ENCODE data around the gene LUZP1.
"Not testable (repeated sequence)": the region's sequence is repeated elsewhere in the genome, so short reads cannot be mapped to it uniquely, and the experiment has no call there.

The LUZP1 gene

DNA sequence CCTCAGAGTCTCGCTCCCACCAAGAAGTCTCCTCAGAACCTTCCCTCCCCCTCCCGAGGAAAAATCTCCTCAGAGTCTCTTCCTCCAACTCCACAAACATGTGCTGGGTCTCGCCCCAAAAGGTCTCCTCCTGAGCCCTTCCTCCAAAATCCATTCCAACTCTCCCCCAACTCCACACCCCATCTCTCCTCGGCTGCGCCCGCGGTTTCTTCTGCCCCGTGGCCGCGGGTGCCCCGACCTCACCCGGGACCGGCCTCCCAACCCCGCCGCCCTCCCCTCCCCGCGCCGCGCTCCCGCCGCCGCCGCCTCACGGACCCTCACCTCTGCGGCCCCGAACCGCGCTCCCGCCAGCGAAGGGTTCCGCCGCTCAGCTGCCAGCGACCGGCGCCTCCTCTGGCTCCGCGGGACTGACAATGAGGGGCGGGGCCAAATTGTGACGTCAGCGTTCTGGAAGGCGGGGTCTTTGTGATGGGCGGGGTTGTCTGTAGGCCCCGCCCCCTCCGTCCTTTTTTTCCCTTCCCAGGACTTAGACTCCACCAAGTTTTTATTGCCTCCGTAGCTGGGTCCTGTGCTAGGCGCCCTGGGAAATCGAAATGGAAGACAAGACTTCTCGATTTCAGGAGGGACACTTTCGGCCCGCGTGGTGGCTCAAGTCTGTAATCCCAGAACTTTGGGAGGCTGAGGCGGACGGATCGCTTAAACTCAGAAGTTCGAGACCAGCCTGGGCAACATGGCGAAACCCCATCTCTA lies at the start of gene LUZP1:
Gene LUZP1, minus strand, starts transcription at position 412 of the 750 bp plus-strand sequence.
- peak within 1 kb of the TSS; percentile 94 for H3K27ac Mint-ChIP-seq
- peak within 1 kb of the TSS; percentile 97 for H3K4me3 Mint-ChIP-seq
- peaks cover 41% of the 10 kb centered on the region for H3K4me1 Mint-ChIP-seq (ENCODE audit: low read depth)
- H3K27me3 Mint-ChIP-seq, result no peaks in the 10 kb centered on the region
- no peaks in the 10 kb centered on the region for H3K9me3 Mint-ChIP-seq
- peaks cover 5% of the 10 kb centered on the region for H3K36me3 Mint-ChIP-seq (ENCODE audit: low read depth)
- peak; percentile 90 for DNase-seq

DNA sequence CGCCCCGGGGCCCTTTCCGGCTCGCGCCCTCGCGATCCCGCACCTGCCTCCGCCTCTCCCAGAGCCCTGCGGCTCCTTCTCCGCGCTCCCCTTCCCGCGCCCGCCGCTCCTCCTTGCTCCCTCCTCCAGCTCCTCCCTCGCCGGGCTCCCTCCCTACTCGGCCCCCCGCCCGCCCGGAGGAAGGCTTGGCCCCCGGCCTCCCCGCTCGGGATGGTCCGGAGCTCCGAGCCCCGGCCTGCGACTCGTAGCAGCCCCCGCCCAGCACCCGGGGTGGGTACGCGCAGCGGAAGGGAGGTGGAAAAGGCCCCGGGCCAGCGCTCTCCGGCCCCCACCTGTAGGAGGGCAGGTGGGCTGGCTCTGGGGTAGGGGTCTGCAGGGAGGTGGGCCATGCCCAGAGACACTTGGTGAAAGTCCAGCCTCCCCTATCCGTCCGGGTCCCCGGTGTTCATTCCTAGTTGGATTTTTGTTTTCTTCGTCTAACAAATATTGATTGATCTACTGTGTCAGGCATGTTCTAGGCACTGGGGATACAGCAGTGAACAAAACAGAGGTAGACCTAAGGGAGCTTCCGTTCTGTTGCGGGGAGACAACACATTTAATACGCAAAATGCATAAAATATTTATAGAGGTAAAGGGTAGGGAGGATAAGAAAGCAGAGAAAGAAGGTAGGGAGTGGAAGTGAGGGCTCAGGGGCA lies 48.9 kb upstream of the LUZP1 start, which contains the start of gene HTR1D:
Gene HTR1D, minus strand, starts transcription at position 82 of the 695 bp plus-strand sequence. CDS start 23,283 bp downstream, outside the sequence.
- Mint-ChIP-seq H3K27me3 (peaks cover 64% of the 10 kb centered on the region), H3K36me3 (ENCODE audit: low read depth) (no peaks in the 10 kb centered on the region)

DNA sequence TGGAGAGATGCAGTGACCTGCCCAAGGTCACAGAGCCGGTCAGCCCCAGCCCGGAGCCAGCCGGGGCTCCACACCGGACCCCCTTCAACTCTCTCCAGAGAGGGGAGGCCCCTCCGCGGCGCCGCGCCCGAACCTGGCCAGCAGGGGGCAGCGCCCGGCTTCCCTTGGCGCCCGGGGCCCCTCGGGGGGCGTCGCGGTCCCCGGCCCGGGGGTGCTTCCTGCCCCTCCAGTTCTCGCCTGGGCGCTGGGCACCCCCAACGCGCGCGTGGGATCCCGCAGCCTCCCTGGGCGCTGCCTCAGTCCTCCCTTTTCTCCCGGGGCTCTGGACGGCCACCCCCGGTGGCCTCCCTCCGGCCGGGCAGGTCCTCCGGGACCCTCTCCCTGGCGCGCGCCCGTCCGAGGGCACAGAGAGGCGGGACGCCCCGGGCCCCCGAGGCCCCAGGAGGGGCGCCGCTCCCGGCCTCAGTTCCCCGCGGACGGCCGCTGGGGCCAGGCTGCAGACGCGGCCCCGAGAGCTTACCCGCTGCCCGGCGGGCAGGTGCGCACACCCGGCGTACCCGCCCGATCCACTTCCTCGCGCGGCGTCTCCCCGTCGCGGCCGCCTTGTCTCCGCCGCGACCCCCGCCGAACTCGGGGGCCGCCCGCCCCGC lies 48.2 kb upstream of the LUZP1 start:
- H3K27ac Mint-ChIP-seq, result no peak overlapping the region
- peaks cover 70% of the 10 kb centered on the region for H3K27me3 Mint-ChIP-seq
- no peaks in the 10 kb centered on the region for H3K9me3 Mint-ChIP-seq
- H3K4me1 Mint-ChIP-seq (ENCODE audit: low read depth), result peaks cover 4% of the 10 kb centered on the region
- peak; percentile 63 for DNase-seq
- H3K36me3 Mint-ChIP-seq (ENCODE audit: low read depth), result no peaks in the 10 kb centered on the region
- H3K4me3 Mint-ChIP-seq, result peak overlapping the region; percentile 5

More for the DNA sequence above, 48.9 kb upstream of the LUZP1 start, which contains the start of gene HTR1D:
- Mint-ChIP-seq H3K4me1 (ENCODE audit: low read depth) (peaks cover 4% of the 10 kb centered on the region), H3K9me3 (no peaks in the 10 kb centered on the region), H3K27ac (no peak within 1 kb of the TSS), H3K4me3 (peak within 1 kb of the TSS; percentile 5)
- DNase-seq, result peak; percentile 43

DNA sequence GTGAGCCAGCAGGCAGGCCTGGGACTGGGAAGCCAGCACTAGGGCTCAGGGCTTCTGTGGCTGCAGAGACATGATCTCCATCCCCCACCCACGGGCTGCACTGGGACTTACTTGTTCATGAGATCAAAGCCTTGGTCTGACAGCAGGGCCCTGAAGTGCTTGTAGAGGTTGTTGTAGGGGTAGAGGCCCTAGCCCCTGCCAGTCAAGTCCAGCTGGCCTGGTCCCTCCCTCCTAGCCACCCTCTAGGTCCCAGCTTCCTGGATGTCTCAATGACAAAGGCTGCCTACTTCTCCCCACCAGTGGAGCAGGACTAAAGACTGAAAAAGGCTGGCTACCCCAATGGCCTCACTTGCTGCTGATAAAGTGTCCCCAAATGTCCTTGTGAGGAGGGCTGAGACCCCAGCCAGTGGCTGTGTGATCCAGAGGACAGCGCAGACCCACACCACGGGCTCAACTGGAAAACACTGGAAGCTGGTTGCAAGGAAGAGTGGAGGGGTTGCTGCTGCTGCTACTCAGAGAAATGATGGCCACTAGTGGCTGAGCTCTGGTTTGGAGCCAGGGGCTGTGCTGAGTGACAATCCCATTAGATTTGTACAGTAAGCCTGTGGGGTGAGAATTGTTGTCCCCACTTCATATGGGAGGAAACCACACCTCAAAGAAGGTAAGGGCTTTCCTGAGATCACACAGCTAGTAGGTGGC lies 47.2 kb upstream of the LUZP1 start:
- Mint-ChIP-seq H3K27ac (no peak overlapping the region), H3K4me3 (no peak overlapping the region), H3K27me3 (peaks cover 77% of the 10 kb centered on the region), H3K9me3 (no peaks in the 10 kb centered on the region), H3K36me3 (ENCODE audit: low read depth) (no peaks in the 10 kb centered on the region), H3K4me1 (ENCODE audit: low read depth) (peaks cover 5% of the 10 kb centered on the region)
- DNase-seq, result no peak

DNA sequence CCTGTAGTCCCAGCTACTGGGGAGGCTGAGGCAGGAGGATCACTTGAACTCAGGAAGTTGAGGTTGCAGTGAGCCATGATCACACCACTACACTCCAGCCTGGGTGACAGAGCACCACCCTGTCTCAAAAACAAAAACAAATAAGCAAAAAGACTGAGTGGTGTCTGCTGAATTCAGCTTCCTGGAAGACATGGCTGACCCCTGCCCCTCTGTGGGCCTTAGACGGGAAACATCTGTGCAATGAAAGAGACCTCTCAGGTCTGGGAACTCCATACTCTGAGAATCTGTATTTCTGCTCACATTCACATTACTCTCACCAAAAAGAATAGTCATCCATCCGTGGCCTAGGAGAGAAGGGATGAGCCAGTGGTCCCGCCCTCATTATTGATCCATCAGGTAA lies 46.6 kb upstream of the LUZP1 start:
- H3K27ac Mint-ChIP-seq, result no peak overlapping the region
- H3K27me3 Mint-ChIP-seq, result peaks cover 75% of the 10 kb centered on the region
- DNase-seq, result no peak
- peaks cover 5% of the 10 kb centered on the region for H3K4me1 Mint-ChIP-seq (ENCODE audit: low read depth)
- no peaks in the 10 kb centered on the region for H3K9me3 Mint-ChIP-seq
- H3K4me3 Mint-ChIP-seq, result no peak overlapping the region
- H3K36me3 Mint-ChIP-seq (ENCODE audit: low read depth), result no peaks in the 10 kb centered on the region

DNA sequence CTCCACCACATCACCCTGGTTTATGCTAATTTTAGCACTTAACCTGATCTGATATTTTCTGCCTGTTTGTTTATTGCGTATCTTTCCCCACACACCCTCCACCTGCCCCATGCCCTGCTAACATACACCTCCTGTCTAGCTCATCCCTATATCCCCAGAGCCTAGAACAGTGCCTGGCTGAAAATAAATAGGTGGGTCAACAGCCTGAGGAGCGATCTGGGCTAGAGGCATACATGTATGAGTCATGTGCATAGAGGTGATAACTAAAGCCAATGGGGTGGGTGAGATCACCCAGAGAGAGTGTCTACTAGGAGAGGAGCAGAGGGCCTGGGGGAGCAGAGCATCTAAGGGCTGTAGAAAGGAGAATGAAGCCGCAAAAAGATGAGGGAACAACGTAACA lies 46.0 kb upstream of the LUZP1 start:
- Mint-ChIP-seq H3K27ac (no peak overlapping the region), H3K4me1 (ENCODE audit: low read depth) (peaks cover 5% of the 10 kb centered on the region), H3K4me3 (no peak overlapping the region), H3K9me3 (no peaks in the 10 kb centered on the region), H3K36me3 (ENCODE audit: low read depth) (no peaks in the 10 kb centered on the region), H3K27me3 (peaks cover 75% of the 10 kb centered on the region)
- no peak for DNase-seq

DNA sequence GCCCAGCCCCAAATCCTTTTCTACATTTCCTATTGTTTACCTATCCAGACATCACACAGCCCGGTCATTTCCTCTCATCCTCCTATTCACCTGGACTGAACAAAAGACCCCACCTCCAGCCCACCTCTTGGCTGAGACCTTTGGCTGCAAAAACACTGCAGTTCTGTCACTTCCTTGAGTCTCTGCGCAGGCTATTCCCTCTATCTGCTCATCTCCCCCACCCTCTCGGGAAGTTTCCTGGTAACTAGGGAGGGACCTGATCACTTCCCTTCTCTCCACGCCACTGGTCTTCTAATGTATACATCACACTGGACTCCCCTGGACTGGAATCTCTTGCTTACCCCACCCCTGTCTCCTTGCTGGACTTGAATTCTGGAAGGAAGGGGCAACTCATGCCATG lies 43.3 kb upstream of the LUZP1 start:
- Mint-ChIP-seq H3K36me3 (ENCODE audit: low read depth) (no peaks in the 10 kb centered on the region), H3K9me3 (no peaks in the 10 kb centered on the region), H3K27me3 (peaks cover 54% of the 10 kb centered on the region), H3K4me1 (ENCODE audit: low read depth) (peaks cover 2% of the 10 kb centered on the region), H3K27ac (no peak overlapping the region), H3K4me3 (no peak overlapping the region)
- no peak for DNase-seq

DNA sequence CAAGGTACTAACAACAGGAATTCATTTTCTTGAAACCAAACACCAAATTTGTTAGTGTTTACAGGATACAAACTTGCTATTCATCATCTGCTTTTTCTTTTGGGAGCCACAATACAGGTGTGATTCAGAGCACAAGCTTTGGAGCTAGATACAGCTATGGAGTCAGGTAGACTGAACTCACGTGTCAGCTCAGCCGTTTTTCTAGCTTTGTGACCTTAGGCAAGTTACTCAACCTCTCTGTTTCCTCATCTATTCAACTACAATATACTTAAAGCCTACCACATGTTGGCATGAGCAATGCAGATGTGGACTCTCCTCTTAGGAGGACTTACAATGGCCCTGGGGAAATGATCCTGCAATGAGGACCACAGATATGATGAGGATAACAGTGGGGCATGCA lies 42.3 kb upstream of the LUZP1 start:
- no peaks in the 10 kb centered on the region for H3K9me3 Mint-ChIP-seq
- no peaks in the 10 kb centered on the region for H3K36me3 Mint-ChIP-seq (ENCODE audit: low read depth)
- peaks cover 53% of the 10 kb centered on the region for H3K27me3 Mint-ChIP-seq
- no peak overlapping the region for H3K4me3 Mint-ChIP-seq
- DNase-seq, result no peak
- H3K27ac Mint-ChIP-seq, result no peak overlapping the region
- H3K4me1 Mint-ChIP-seq (ENCODE audit: low read depth), result peaks cover 2% of the 10 kb centered on the region

DNA sequence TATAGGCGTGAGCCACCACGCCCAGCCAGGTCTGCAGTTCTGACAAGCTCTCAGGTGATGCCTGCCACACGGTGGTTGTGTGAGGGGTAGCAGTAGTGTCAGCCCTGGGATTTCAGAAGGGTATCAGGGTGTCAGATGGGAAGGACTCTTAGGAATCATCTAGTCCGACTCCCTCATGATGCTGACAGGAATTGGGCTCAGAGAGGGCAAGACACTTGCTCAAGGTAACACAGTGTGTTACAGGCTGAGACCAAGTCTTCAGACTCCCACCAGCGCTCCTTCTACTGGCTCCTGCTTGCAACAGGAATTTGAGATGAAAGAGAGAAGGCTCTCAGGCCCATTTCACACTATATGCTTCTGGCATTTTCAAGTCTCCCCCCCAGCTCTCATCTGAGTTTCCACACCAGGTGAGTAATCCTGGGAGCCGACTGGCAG lies 41.7 kb upstream of the LUZP1 start:
- DNase-seq, result no peak
- H3K36me3 Mint-ChIP-seq (ENCODE audit: low read depth), result no peaks in the 10 kb centered on the region
- H3K27ac Mint-ChIP-seq, result no peak overlapping the region
- no peak overlapping the region for H3K4me3 Mint-ChIP-seq
- peaks cover 51% of the 10 kb centered on the region for H3K27me3 Mint-ChIP-seq
- peaks cover 2% of the 10 kb centered on the region for H3K4me1 Mint-ChIP-seq (ENCODE audit: low read depth)
- H3K9me3 Mint-ChIP-seq, result no peaks in the 10 kb centered on the region

DNA sequence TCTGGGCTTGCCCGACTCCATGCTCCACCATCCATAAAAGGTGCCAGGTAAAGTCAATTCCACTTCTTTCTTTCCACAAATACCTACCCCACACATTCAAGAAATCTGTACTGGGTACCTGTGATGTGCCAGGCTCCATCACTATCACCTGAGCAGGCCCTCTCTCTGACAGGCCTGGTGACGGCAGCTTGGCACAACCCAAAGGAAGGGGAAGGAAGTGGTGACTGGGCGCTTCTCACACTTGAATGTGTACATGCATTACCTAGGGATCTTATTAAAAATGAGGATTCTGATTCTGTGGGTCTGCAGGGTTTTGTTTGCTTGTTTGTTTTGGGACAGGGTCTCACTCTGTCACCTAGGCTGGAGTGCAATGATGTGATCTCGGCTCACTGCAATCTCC lies 41.1 kb upstream of the LUZP1 start:
- H3K4me3 Mint-ChIP-seq, result no peak overlapping the region
- peaks cover 2% of the 10 kb centered on the region for H3K4me1 Mint-ChIP-seq (ENCODE audit: low read depth)
- H3K36me3 Mint-ChIP-seq (ENCODE audit: low read depth), result no peaks in the 10 kb centered on the region
- no peaks in the 10 kb centered on the region for H3K9me3 Mint-ChIP-seq
- no peak for DNase-seq
- no peak overlapping the region for H3K27ac Mint-ChIP-seq
- H3K27me3 Mint-ChIP-seq, result peaks cover 45% of the 10 kb centered on the region

DNA sequence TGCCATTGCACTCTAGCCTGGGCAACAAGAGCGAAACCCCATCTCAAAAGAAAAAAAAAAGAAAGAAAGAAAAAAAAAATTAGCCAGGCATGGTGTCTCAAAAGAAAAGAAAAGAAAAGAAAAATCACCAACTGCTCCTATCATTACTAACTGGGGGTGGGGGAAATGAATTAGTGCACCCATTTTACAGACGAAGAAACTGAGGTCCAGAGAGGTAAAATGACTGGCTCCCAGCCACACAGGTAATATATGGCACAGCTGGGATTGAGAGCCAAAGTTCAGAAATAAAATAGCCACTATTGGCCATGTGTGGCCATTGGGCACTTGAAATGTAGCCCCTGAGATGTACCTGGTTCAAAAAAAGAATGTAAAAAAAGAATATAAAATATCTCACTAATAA lies 39.9 kb upstream of the LUZP1 start:
- H3K27me3 Mint-ChIP-seq, result peaks cover 39% of the 10 kb centered on the region
- DNase-seq, result no peak
- no peak overlapping the region for H3K27ac Mint-ChIP-seq
- peaks cover 2% of the 10 kb centered on the region for H3K4me1 Mint-ChIP-seq (ENCODE audit: low read depth)
- H3K4me3 Mint-ChIP-seq, result no peak overlapping the region
- no peaks in the 10 kb centered on the region for H3K36me3 Mint-ChIP-seq (ENCODE audit: low read depth)
- H3K9me3 Mint-ChIP-seq, result no peaks in the 10 kb centered on the region

DNA sequence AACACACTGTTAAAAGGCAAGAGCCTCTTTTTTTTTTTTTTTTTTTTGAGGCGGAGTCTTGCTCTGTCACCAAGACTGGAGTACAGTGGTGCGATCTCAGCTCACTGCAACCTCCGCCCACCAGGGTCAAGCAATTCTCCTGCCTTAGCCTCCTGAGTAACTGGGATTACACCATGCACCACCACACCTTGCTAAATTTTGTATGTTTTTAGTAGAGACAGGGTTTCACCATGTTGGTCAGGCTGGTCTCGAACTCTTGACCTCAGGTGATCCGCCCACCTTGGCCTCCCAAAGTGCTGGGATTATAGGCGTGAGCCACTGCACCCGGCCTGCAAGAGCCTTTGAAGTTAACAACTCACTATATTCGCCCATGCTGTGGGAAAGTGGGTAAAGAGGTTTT lies 39.1 kb upstream of the LUZP1 start:
- H3K9me3 Mint-ChIP-seq; H3K36me3 Mint-ChIP-seq (ENCODE audit: low read depth); DNase-seq; H3K27ac Mint-ChIP-seq; H3K4me3 Mint-ChIP-seq; H3K4me1 Mint-ChIP-seq (ENCODE audit: low read depth): not testable (repeated sequence)
- H3K27me3 Mint-ChIP-seq, result peaks cover 32% of the 10 kb centered on the region

DNA sequence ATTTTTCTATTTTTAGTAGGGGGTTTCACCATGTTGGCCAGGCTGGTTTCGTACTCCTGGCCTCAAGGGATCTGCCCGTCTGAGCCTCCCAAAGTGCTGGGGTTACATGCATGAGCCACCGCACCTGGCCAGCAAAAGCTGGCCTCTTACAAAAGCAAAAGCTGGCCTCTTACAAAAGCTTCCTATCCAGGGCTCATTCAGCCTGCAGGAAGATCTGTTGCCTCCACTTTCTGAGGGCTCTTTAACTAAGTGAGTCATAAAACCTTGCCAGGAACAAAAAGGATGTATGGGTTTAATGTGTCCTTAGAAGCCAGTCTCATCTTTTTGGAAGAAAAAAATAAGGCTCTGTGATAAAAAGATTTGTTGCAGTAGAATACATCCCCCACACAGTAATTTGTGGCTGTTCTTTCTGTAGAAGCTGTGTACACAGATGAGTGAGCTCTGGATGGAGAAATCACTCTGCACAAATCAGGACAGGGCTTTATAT lies 33.6 kb upstream of the LUZP1 start:
- Mint-ChIP-seq H3K9me3 (no peaks in the 10 kb centered on the region), H3K27me3 (peaks cover 16% of the 10 kb centered on the region), H3K4me1 (ENCODE audit: low read depth) (peaks cover 4% of the 10 kb centered on the region), H3K4me3 (no peak overlapping the region), H3K36me3 (ENCODE audit: low read depth) (no peaks in the 10 kb centered on the region), H3K27ac (no peak overlapping the region)
- no peak for DNase-seq

DNA sequence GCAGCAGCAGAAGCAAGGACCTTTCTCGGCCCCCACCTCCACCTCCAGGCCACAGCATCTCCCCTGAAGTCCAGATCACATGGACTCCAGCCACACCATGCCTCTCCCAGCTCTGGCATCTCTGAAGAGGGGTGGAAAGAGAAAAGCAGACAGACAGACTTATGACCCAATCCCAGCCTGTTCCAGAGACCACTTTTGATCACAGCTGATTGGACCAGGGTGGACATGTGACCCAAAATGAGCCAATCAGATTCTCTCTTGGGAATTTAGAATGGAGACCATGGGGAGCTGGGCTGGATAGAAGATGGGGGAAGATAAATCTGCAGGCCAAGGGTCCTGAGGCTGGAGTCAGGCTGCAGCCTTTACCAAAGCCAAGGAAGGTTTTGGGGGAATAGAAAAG lies 32.2 kb upstream of the LUZP1 start:
- Mint-ChIP-seq H3K9me3 (no peaks in the 10 kb centered on the region), H3K4me1 (ENCODE audit: low read depth) (peaks cover 4% of the 10 kb centered on the region), H3K27ac (no peak overlapping the region), H3K27me3 (peaks cover 8% of the 10 kb centered on the region), H3K36me3 (ENCODE audit: low read depth) (no peaks in the 10 kb centered on the region), H3K4me3 (no peak overlapping the region)
- no peak for DNase-seq
